ENCODE data around the gene MYO3B. TPM values are rescaled to one million over a fixed set of nuclear protein-coding genes. Genes with fewer than 3 reads are reported as not detected.

MYO3B gene
- total and polyA plus RNA-seq, 2 of the 8 experiments (the other 6 are each of a cell fraction or from before 2014, with no cell fraction given) = 0.17 to 0.19 TPM

- Histone ChIP-seq H3K36me3 (ENCODE audit: control insufficient read depth in 2 of 4, insufficient read depth in 4 of 4, low read length in 3 of 4) (no peaks in the 10 kb centered on the region), H3K4ac (replicated peaks; ENCODE audit: insufficient read length, low read depth, low read length) (no peak overlapping the region), H3K4me2 (ENCODE audit: insufficient read depth in 1 of 2, low read depth in 2 of 2, low read length in 2 of 2) (no peak overlapping the region), H3K79me1 (ENCODE audit: low read depth, low read length) (no peaks in the 10 kb centered on the region), H2BK12ac (ENCODE audit: low read depth, low read length) (no peak overlapping the region), H2BK20ac (ENCODE audit: low read length) (no peak overlapping the region), H3K27me3 (replicated peaks in 1 of 4; ENCODE audit: control insufficient read depth in 3 of 4, extremely low read depth in 1 of 4, insufficient read depth in 3 of 4, low read length in 3 of 4) (0 out of 7 replicates have a peak, but pooled peaks cover 0 to 4% (median 0%) of the 10 kb centered on the region in 4 experiments), H3K56ac (replicated peaks; ENCODE audit: insufficient read length, low read depth, low read length) (no peak overlapping the region), H4K5ac (ENCODE audit: insufficient read length, low read depth, low read length) (no peak overlapping the region), H4K8ac (ENCODE audit: extremely low read depth, insufficient read depth, low read length) (no peak overlapping the region), H3K79me2 (ENCODE audit: control insufficient read depth in 1 of 2, insufficient read depth in 2 of 2, low read length in 2 of 2) (no peaks in the 10 kb centered on the region), H2BK5ac (ENCODE audit: low read depth, low read length) (no peak overlapping the region), H4K91ac (replicated peaks; ENCODE audit: insufficient read length, low read length) (no peak overlapping the region), H4K20me1 (replicated peaks in 1 of 2; ENCODE audit: control insufficient read depth in 1 of 2, insufficient read depth in 2 of 2, low read length in 2 of 2) (no peaks in the 10 kb centered on the region), H3K14ac (ENCODE audit: insufficient read length) (no peak overlapping the region), H3K9me3 (ENCODE audit: insufficient read depth in 2 of 2, low read depth in 1 of 2, low read length in 1 of 2) (no peaks in the 10 kb centered on the region), H3K4me3 (ENCODE audit: extremely low read depth in 1 of 4, insufficient read depth in 2 of 4, low read depth in 3 of 4, low read length in 4 of 4) (no peak overlapping the region), H3K23me2 (ENCODE audit: low read depth, low read length) (no peaks in the 10 kb centered on the region), H3K4me1 (replicated peaks in 1 of 4; ENCODE audit: control insufficient read depth in 3 of 4, insufficient read depth in 4 of 4, low read length in 3 of 4) (0 out of 7 replicates have a peak, but pooled peaks cover 0 to 1% (median 0%) of the 10 kb centered on the region in 4 experiments), H2BK15ac (ENCODE audit: low read length) (no peak overlapping the region), H2AK5ac (ENCODE audit: low read depth, low read length) (no peak overlapping the region), H2BK120ac (replicated peaks; ENCODE audit: low read depth, low read length) (no peak overlapping the region), H3K27ac (ENCODE audit: low read depth, low read length) (no peak overlapping the region), H2AFZ (ENCODE audit: low read length) (no peak overlapping the region), H3K23ac (ENCODE audit: insufficient read length) (no peak overlapping the region), H3K18ac (ENCODE audit: extremely low read depth, low read length) (no peak overlapping the region), H3K9ac (replicated peaks in 1 of 4; ENCODE audit: extremely low read depth in 1 of 4, low read depth in 3 of 4, low read length in 3 of 4) (no peak overlapping the region)
- WGBS, 2 experiments (ENCODE audit: extremely low coverage in 1 of 2, insufficient coverage in 1 of 2, insufficient read length in 1 of 2, insufficient replicate concordance in 2 of 2, low coverage in 1 of 2, low lambda C conversion rate in 2 of 2, missing lambda C conversion rate in 1 of 2) = 92% methylated on average over 2 of the region's 2 CpGs; no CpG with 5 or more reads in 1 of the 2 experiments
- ChIA-PET CTCF (ENCODE audit: partially characterized antibody) (interaction anchor here (1.0 to 1.7 kb wide), 2 partner anchors 9 to 285 kb away, joined by 4 to 5 read pairs; no protein-coding TSS in a partner anchor), POLR2A (ENCODE audit: partially characterized antibody) (no interaction called here)
- DNase-seq (ENCODE audit: low read depth in 1 of 2, low spot score in 2 of 2) (no peak), FAIRE-seq (no peak)
- TF ChIP-seq BCL11A (IDR thresholded peaks at IDR 0.05; ENCODE audit: low read depth in 2 of 2, low read length in 2 of 2) (no peak), TEAD4 (IDR thresholded peaks at IDR 0.05; ENCODE audit: low read depth, low read length) (no peak), BRCA1 (IDR thresholded peaks at IDR 0.05; ENCODE audit: low read depth, low read length) (no peak), TAF1 (IDR thresholded peaks at IDR 0.05; ENCODE audit: low read depth, low read length) (no peak), ATF3 (IDR thresholded peaks at IDR 0.05; ENCODE audit: insufficient read depth, low read depth, low read length) (no peak), SAP30 (IDR thresholded peaks at IDR 0.05; ENCODE audit: insufficient read depth, insufficient replicate concordance, low read length) (no peak), HDAC2 (IDR thresholded peaks at IDR 0.05; ENCODE audit: borderline replicate concordance in 1 of 2, low read depth in 2 of 2, low read length in 2 of 2) (no peak), JUN (IDR thresholded peaks at IDR 0.05; ENCODE audit: low read depth, low read length) (no peak), ZNF274 (IDR thresholded peaks at IDR 0.05; ENCODE audit: borderline replicate concordance, extremely low read depth, low read length) (no peak), TCF12 (IDR thresholded peaks at IDR 0.05; ENCODE audit: low read depth, low read length) (no peak), ATF2 (IDR thresholded peaks at IDR 0.05; ENCODE audit: low read length) (no peak)
Observed at GRCh38 chr2:170521299-170521698, 343.4 kb downstream of the MYO3B start.
